Spleen (tissue), 11 donors: ENCODE measurements around the gene PIMREG. TPM values are rescaled to one million over a fixed set of nuclear protein-coding genes. Genes with fewer than 3 reads are reported as not detected.
A peak's percentile ranks its signal among the peaks of the same experiment; 100 is the strongest.

Experiments used
- DNase-seq: peaks from one replicate; pipeline ENCODE4 v3.0.0-alpha.2; 2020
- H3K27ac ChIP-seq, 8 donors: fragments of 200-600 bp; sonication (generic) in 7 of 8; 1 replicate in 4 of 8; 2 replicates in 4 of 8; pipeline versions ENCODE4 v1.5.0 to v1.8.0; 2016 to 2021; ENCODE audit warnings: inconsistent platforms in 4 of 8, mild to moderate bottlenecking in 4 of 8, moderate library complexity in 1 of 8
- H3K27me3 ChIP-seq, 7 donors: fragments of 200-600 bp; sonication (generic) in 6 of 7; replicated peaks in 1 of 7; 1 replicate in 4 of 7; 2 replicates in 3 of 7; pipeline versions ENCODE4 v1.5.0 to v1.8.0; 2016 to 2021; ENCODE audit warnings: inconsistent platforms in 3 of 7, mild to moderate bottlenecking in 1 of 7
- H3K36me3 ChIP-seq, 6 donors: fragments of 200-600 bp; sonication (generic) in 5 of 6; 1 replicate in 4 of 6; 2 replicates in 2 of 6; pipeline versions ENCODE4 v1.5.0 to v1.8.0; 2016 to 2021; ENCODE audit warnings: inconsistent platforms in 2 of 6
- H3K4me1 ChIP-seq, 6 donors: fragments of 200-600 bp; sonication (generic) in 5 of 6; 1 replicate in 3 of 6; 2 replicates in 3 of 6; pipeline versions ENCODE4 v1.5.0 to v1.8.0; 2016 to 2021; ENCODE audit warnings: inconsistent platforms in 3 of 6
- H3K4me3 ChIP-seq, 8 donors: fragments of 200-600 bp; sonication (generic) in 7 of 8; 1 replicate in 4 of 8; 2 replicates in 4 of 8; pipeline versions ENCODE4 v1.5.0 to v1.8.0; 2016 to 2021; ENCODE audit warnings: inconsistent platforms in 4 of 8, mild to moderate bottlenecking in 4 of 8, moderate library complexity in 2 of 8
- H3K9me3 ChIP-seq, 8 donors: fragments of 200-600 bp; sonication (generic) in 7 of 8; 1 replicate in 4 of 8; 2 replicates in 4 of 8; pipeline versions ENCODE4 v1.5.0 to v1.8.0; 2016 to 2021; ENCODE audit warnings: inconsistent platforms in 4 of 8
- POLR2A ChIP-seq, 3 donors: fragments of 450-650 bp; IDR thresholded peaks; one replicate each; pipeline ENCODE4 v1.5.1; 2017; ENCODE audit warnings: antibody characterized with exemption in 3 of 3, mild to moderate bottlenecking in 1 of 3
- POLR2AphosphoS5 ChIP-seq, 3 donors: sonication (generic); formaldehyde crosslinking; IDR thresholded peaks; one replicate each; pipeline ENCODE4 v1.5.1; 2017; ENCODE audit warnings: antibody characterized with exemption in 3 of 3
- WGBS, 5 donors: extraction: QIAGEN DNeasy Blood & Tissue Kit in 3 of 5; methylation state at CpG; one replicate each; pipeline versions ENCODE4 v1.1.5 to v1.1.7; 2013 to 2018; 5-methylcytosine and 5-hydroxymethylcytosine counted together
- intact Hi-C: fragments of 100-400 bp; cut with DNase I; formaldehyde crosslinking; loops from one replicate; pipeline ENCODE4 v1.15.0; 2023; ENCODE audit warnings: low total_unique reads
- polyA plus RNA-seq, 3 donors: library from polyadenylated mRNA; stranded (reverse); fragments of 200-250 nt; gene quantifications; one replicate each; pipeline ENCODE4 v1.2.1, GENCODE V29; 2013
- total RNA-seq, 7 donors: library from RNA; depleted of rRNA in 3 of 7; stranded (reverse); fragments of >200 nt in 3 of 7; fragmentation: NEBNext Ultra II Directional in 4 of 7; extraction: Animal tissue kit (Norgen Biotek cat#: 25700) in 4 of 7; gene quantifications; one replicate each; pipeline versions ENCODE4 v1.1.0 to v1.2.1, GENCODE V29; 2016 to 2021
- TF ChIP-seq, protein P1 (sequence below), 11 experiments: fragments of 200-600 bp in 7 of 11; fragments of 450-650 bp in 4 of 11; sonication (generic) in 4 of 11; IDR thresholded peaks in 8 of 11; conservative IDR thresholded peaks in 3 of 11; 1 replicate in 7 of 11; 2 replicates in 4 of 11; pipeline versions ENCODE4 v1.4.0 to v1.8.0; 2016 to 2021; ENCODE audit warnings: antibody characterized with exemption in 11 of 11, inconsistent platforms in 4 of 11, mild to moderate bottlenecking in 1 of 11
- donor health status: healthy with polysubstance abuse.
- donor health status: DM: no; HTN: no; CAD: no; lungs with moderate emphysema.
- donor health status: DM: no; HTN: no; CAD: no.
- donor health status: Bipolar disorder and iron deficiency.
- donor health status: healthy.
- donor health status: DM: no; HTN: no; CAD: no.
- donor health status: DM: yes; HTN: yes; CAD: no.

PIMREG gene
- total and polyA plus RNA-seq, 10 donors: 1.3 to 11.6 (median 3.8) TPM

DNA sequence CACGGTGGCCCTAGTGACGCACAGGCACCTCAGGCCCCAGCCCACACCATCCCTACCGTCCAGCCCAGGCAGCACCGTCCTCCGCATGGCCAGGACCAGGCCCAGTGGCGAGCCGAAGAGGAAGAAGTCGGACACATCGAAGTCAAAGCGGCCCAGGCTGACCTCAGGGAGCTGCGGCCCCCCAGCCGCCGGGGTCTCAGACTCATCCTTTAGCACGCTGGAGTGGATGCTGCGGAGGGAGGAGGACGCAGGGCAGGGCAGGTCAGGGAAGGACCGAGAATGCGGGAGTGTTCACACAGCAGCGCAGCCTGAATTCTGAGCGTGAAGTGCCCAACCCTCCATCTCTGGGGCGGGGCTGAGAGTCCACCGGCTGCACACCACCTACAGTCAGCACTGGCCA is 30.1 kb downstream of the PIMREG start:
- H3K27ac ChIP-seq: peak overlapping the region in 3 of 8 donors; percentile 30 to 69 (median 45)
- no peak for TF ChIP-seq POLR2A (IDR thresholded peaks at IDR 0.05)
- peak in 1 of 3 donors; percentile 39 for TF ChIP-seq POLR2AphosphoS5 (IDR thresholded peaks at IDR 0.05)
- TF ChIP-seq, protein P1, sequence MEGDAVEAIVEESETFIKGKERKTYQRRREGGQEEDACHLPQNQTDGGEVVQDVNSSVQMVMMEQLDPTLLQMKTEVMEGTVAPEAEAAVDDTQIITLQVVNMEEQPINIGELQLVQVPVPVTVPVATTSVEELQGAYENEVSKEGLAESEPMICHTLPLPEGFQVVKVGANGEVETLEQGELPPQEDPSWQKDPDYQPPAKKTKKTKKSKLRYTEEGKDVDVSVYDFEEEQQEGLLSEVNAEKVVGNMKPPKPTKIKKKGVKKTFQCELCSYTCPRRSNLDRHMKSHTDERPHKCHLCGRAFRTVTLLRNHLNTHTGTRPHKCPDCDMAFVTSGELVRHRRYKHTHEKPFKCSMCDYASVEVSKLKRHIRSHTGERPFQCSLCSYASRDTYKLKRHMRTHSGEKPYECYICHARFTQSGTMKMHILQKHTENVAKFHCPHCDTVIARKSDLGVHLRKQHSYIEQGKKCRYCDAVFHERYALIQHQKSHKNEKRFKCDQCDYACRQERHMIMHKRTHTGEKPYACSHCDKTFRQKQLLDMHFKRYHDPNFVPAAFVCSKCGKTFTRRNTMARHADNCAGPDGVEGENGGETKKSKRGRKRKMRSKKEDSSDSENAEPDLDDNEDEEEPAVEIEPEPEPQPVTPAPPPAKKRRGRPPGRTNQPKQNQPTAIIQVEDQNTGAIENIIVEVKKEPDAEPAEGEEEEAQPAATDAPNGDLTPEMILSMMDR (IDR thresholded peaks at IDR 0.05 in 8 of 11, conservative IDR thresholded peaks at IDR 0.05 in 3 of 11): no peak
- 76 to 93% (median 85%) methylated on average over 22 of the region's 22 CpGs for WGBS, 5 donors

GRCh38 chr17:6474906-6475305 is 30.7 kb downstream of the PIMREG start:
- TF ChIP-seq, protein P1 (IDR thresholded peaks at IDR 0.05 in 8 of 11, conservative IDR thresholded peaks at IDR 0.05 in 3 of 11): no peak
- TF ChIP-seq POLR2AphosphoS5 (IDR thresholded peaks at IDR 0.05): no peak
- TF ChIP-seq POLR2A (IDR thresholded peaks at IDR 0.05): no peak
- 65 to 85% (median 80%) methylated on average over 4 to 7 of the region's 7 CpGs for WGBS, 5 donors
- H3K9me3 ChIP-seq: no peaks in the 10 kb centered on the region

More for the DNA sequence above, 30.1 kb downstream of the PIMREG start:
- no peak for DNase-seq
- Histone ChIP-seq H3K9me3 (no peaks in the 10 kb centered on the region), H3K4me3 (no peak overlapping the region), H3K27me3 (no peaks in the 10 kb centered on the region), H3K4me1 (peaks cover 0 to 78% (median 35%) of the 10 kb centered on the region in 6 donors), H3K36me3 (peaks cover 0 to 96% (median 14%) of the 10 kb centered on the region in 6 donors)
- intact Hi-C loops: loop anchor here (5.0 kb wide), 2 partner anchors 83 to 173 kb away; partner anchors contain the start of gene PITPNM3

DNA sequence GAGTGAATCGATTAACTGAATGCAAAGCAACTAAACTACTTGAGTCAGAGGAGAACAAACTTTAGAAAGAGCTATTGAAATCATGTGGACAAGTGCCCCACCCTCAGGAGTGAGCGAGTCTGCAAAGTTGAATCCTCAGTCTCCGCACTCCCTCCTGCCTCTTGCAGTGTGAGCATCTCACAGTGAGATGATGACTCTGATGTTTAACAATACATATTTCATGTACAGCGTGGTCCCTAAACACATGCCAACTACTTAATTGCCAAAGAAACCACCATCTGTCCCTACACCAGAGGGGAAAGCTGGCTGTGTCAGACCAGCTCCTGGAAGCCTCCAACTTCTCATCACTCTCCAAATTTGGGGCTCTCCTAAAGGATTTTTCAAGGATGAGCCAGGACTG is 31.2 kb downstream of the PIMREG start:
- no peak for TF ChIP-seq POLR2AphosphoS5 (IDR thresholded peaks at IDR 0.05)
- no peak for TF ChIP-seq POLR2A (IDR thresholded peaks at IDR 0.05)
- TF ChIP-seq, protein P1 (IDR thresholded peaks at IDR 0.05 in 8 of 11, conservative IDR thresholded peaks at IDR 0.05 in 3 of 11): no peak
- Histone ChIP-seq H3K4me1 (peaks cover 0 to 84% (median 37%) of the 10 kb centered on the region in 6 donors), H3K4me3 (no peak overlapping the region), H3K27ac (peak overlapping the region in 5 of 8 donors; percentile 4 to 69 (median 44)), H3K27me3 (no peaks in the 10 kb centered on the region), H3K9me3 (no peaks in the 10 kb centered on the region), H3K36me3 (peaks cover 0 to 96% (median 8%) of the 10 kb centered on the region in 6 donors)
- 80 to 90% (median 86%) methylated on average over 4 of the region's 4 CpGs for WGBS, 5 donors
- intact Hi-C loops: no loop called here
- no peak for DNase-seq

More at GRCh38 chr17:6474906-6475305, 30.7 kb downstream of the PIMREG start:
- no peak for DNase-seq
- H3K27me3 ChIP-seq: no peaks in the 10 kb centered on the region
- H3K4me1 ChIP-seq: peaks cover 0 to 79% (median 35%) of the 10 kb centered on the region in 6 donors
- intact Hi-C loops: loop anchor here (5.0 kb wide), 2 partner anchors 82 to 172 kb away; partner anchors contain the start of gene PITPNM3
- no peak overlapping the region for H3K4me3 ChIP-seq
- peak overlapping the region in 1 of 8 donors; percentile 69 for H3K27ac ChIP-seq
- peaks cover 0 to 96% (median 11%) of the 10 kb centered on the region in 6 donors for H3K36me3 ChIP-seq

DNA sequence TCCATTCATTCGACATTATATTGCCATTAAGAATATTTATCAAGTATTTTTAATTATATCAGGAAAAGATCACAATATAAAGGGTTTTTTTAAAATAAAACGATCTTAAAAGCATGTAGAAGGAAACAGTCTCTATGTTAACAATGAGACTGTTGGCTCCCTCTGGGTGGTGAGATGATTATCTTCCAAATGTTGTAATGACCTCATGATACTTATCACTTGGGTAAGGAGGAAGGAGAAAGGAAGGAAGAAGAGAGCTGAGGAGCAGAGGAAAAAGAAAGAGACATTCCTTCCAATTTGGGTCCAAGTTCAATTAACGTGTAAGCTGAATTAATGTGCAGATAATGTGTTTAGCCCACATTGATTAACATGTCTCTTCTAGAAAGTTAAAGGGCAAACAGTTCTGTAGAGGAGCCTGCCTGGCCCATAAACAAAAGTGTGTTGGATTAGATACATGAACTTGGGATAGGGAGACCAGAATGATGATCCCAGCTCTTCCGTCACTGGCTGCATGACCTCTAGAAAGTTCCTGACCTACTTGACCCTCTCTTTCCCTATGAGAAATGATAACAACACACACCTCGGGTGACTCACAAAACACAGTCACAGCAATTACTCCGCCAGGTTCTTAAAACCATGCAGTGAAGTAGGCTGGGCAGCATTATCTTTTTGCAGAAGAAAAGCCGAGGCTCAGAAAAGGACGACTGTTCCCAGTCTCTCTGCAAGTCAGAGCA is 32.0 kb downstream of the PIMREG start:
- intact Hi-C loops: no loop called here
- H3K4me3 ChIP-seq: no peak overlapping the region
- peaks cover 0 to 96% (median 8%) of the 10 kb centered on the region in 6 donors for H3K36me3 ChIP-seq
- peaks cover 0 to 89% (median 38%) of the 10 kb centered on the region in 6 donors for H3K4me1 ChIP-seq
- H3K27me3 ChIP-seq: no peaks in the 10 kb centered on the region
- DNase-seq: no peak
- WGBS, 5 donors: 61 to 72% (median 65%) methylated on average over 8 of the region's 8 CpGs
- peak overlapping the region in 5 of 8 donors; percentile 4 to 69 (median 44) for H3K27ac ChIP-seq
- no peaks in the 10 kb centered on the region for H3K9me3 ChIP-seq
- TF ChIP-seq POLR2A (IDR thresholded peaks at IDR 0.05): no peak
- TF ChIP-seq POLR2AphosphoS5 (IDR thresholded peaks at IDR 0.05): no peak
- TF ChIP-seq, protein P1 (IDR thresholded peaks at IDR 0.05 in 8 of 11, conservative IDR thresholded peaks at IDR 0.05 in 3 of 11): no peak
